Measurements from ENCODE around the gene CHST6.
"Not testable (repeated sequence)": the region's sequence is repeated elsewhere in the genome, so short reads cannot be mapped to it uniquely, and the experiment has no call there.

Gene CHST6

GRCh38 chr16:75495076-75495674 lies at the start of gene CHST6:
CHST6 (minus strand) TSS chr16:75495441; CDS start chr16:75479828, 15,613 bp downstream.
- peak in 1 of 2 donors; percentile 22 for DNase-seq

GRCh38 chr16:75542462-75542861 lies 47.2 kb upstream of the CHST6 start:
- DNase-seq = not testable (repeated sequence)

GRCh38 chr16:75541236-75541635 lies 46.0 kb upstream of the CHST6 start:
- DNase-seq = no peak

- not testable (repeated sequence) for DNase-seq
Observed at GRCh38 chr16:75538882-75539565, 43.8 kb upstream of the CHST6 start.

- no peak for DNase-seq
Observed at GRCh38 chr16:75537776-75538175, 42.5 kb upstream of the CHST6 start.

- DNase-seq = no peak
Observed at GRCh38 chr16:75535901-75536300, 40.7 kb upstream of the CHST6 start, which contains the start of gene CHST5. CHST5 (minus strand) TSS chr16:75536108; CDS start chr16:75530384, 5,724 bp downstream.

- DNase-seq = no peak
Observed at GRCh38 chr16:75535211-75535843, 40.1 kb upstream of the CHST6 start.

- DNase-seq = no peak
Observed at GRCh38 chr16:75534560-75535205, 39.4 kb upstream of the CHST6 start.

GRCh38 chr16:75532791-75533190 lies 37.5 kb upstream of the CHST6 start:
- no peak for DNase-seq

GRCh38 chr16:75532142-75532765 lies 37.0 kb upstream of the CHST6 start:
- DNase-seq = no peak

GRCh38 chr16:75529959-75530358 lies 34.7 kb upstream of the CHST6 start:
- DNase-seq = no peak

- DNase-seq = no peak
Observed at GRCh38 chr16:75529056-75529905, 34.0 kb upstream of the CHST6 start.

- no peak for DNase-seq
Observed at GRCh38 chr16:75527825-75528299, 32.6 kb upstream of the CHST6 start.

- no peak for DNase-seq
Observed at GRCh38 chr16:75526032-75526790, 31.0 kb upstream of the CHST6 start.

- no peak for DNase-seq
Observed at GRCh38 chr16:75519175-75519574, 23.9 kb upstream of the CHST6 start.

GRCh38 chr16:75516189-75516966 lies 21.1 kb upstream of the CHST6 start:
- DNase-seq = peak in 1 of 2 donors; percentile 15

- no peak for DNase-seq
Observed at GRCh38 chr16:75514296-75514695, 19.1 kb upstream of the CHST6 start.

GRCh38 chr16:75506574-75506973 lies 11.3 kb upstream of the CHST6 start:
- peak in 1 of 2 donors; percentile 66 for DNase-seq

GRCh38 chr16:75506107-75506506 lies 10.9 kb upstream of the CHST6 start:
- DNase-seq = no peak

GRCh38 chr16:75503801-75504200 lies 8.6 kb upstream of the CHST6 start:
- no peak for DNase-seq

Measured in CD4-positive, alpha-beta T cell treated with Interleukin-4 for 1 hour (primary cell).